ENCODE measurements around the gene EHD4.

The EHD4 gene

GRCh38 chr15:41957021-41957897 lies 15.1 kb downstream of the EHD4 start:
- DNase-seq (ENCODE audit: low read depth): no peak

- no peak for DNase-seq (ENCODE audit: low read depth)
Measured at GRCh38 chr15:41955807-41956525, 16.4 kb downstream of the EHD4 start.

DNA sequence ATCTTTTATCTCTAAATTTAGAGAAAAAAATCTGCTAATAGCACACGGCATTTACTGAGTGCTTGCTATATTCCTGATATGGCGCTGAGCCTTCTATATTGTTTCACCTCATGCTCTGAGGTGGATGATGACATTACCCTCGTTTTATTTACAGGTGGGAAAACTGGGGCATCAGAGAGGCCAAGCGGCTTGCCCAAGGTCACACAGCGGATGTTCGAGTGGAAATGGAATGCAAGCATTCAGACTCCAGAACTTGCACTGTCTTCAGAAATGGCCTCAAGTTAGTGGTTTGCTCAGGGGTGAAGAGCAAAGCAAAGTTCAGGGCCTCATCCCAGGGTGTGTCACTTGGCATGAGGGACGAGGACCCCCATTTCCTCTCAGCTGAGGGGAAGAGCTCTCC lies 17.3 kb downstream of the EHD4 start:
- DNase-seq (ENCODE audit: low read depth): no peak

- DNase-seq (ENCODE audit: low read depth): no peak
Measured at GRCh38 chr15:41954036-41954435, 18.3 kb downstream of the EHD4 start.

- no peak for DNase-seq (ENCODE audit: low read depth)
Measured at GRCh38 chr15:41952013-41952563, 20.3 kb downstream of the EHD4 start.

DNA sequence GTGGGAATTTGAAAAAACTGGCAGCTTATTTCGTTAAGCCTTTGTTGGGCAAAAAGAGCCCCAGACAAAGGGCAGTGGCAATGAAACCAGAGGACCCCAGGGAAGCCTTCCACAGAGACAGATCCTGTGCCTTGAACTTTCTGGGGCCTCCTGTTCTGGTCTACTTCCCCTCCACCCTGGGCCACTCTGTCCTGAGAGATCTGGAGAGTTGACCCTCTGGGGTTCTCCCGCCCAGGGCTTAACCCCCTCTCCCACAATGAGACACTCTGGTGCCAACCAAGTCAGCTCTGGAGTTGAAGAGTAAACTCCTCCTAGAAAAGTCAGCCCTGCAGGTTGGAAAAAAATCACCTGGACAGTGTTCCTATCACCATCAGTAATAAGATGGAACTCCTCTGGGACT lies 20.8 kb downstream of the EHD4 start:
- no peak for DNase-seq (ENCODE audit: low read depth)

- DNase-seq (ENCODE audit: low read depth): no peak
Measured at GRCh38 chr15:41950489-41950888, 21.9 kb downstream of the EHD4 start.

- DNase-seq (ENCODE audit: low read depth): no peak
Measured at GRCh38 chr15:41950127-41950483, 22.3 kb downstream of the EHD4 start.

DNA sequence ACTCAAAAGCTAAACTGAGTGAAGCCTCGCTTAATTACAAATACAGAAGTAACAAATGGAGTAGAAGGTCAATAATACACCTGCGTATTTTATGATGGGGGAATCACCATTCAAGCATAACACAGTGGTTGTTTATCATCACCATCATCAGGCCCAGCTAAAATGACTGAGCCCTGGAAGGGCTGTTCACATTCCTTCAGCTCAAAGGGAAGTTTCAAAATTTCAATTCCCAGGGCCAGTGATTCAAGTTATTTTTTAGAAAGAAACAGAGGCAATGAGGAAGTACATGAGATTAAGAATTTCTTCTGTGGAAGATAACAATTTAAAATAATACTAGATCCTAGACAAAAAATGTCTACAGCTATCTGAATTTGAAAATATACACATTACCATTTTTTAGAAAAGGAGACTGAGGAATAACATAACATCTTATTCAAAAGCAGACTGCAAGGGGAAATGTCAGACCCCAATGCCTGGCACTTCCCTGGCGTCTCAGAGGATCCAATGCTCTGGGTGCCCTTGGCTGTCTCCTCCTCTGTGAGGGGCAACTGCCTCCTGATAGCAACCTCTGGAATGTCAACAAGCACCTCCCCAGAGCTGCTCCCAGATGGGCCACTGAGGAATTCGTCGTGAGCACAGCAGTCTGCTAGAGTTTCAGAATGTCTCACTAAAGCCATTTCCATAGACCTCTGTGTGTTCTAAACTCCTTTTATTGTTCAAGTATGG lies 22.8 kb downstream of the EHD4 start:
- DNase-seq (ENCODE audit: low read depth): no peak

GRCh38 chr15:41948490-41948889 lies 23.9 kb downstream of the EHD4 start:
- peak; percentile 39 for DNase-seq (ENCODE audit: low read depth)

DNA sequence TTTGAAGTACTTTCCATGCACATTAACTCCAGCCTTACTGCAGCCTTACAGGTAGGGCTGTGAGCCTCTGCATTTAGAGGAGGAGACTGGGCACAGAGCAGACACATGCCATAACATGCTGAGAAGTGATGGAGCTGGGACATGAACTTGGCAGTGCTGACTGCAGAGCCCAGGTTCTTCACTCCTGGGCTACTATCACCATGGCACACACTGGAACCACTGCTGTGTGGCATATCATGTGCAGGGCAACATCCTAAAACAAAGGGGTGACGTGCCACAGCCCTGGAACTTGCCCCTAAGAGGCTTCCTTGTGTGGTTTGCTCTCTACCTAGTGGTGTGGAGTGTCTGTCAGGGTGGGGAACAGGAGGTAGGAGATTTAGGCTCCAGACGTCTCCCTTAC lies 25.4 kb downstream of the EHD4 start:
- no peak for DNase-seq (ENCODE audit: low read depth)

- no peak for DNase-seq (ENCODE audit: low read depth)
Measured at GRCh38 chr15:41945731-41946130, 26.6 kb downstream of the EHD4 start.

- no peak for DNase-seq (ENCODE audit: low read depth)
Measured at GRCh38 chr15:41945221-41945620, 27.1 kb downstream of the EHD4 start.

GRCh38 chr15:41944313-41944940 lies 27.9 kb downstream of the EHD4 start:
- peak; percentile 85 for DNase-seq (ENCODE audit: low read depth)

- DNase-seq (ENCODE audit: low read depth): no peak
Measured at GRCh38 chr15:41943543-41944312, 28.6 kb downstream of the EHD4 start.

DNA sequence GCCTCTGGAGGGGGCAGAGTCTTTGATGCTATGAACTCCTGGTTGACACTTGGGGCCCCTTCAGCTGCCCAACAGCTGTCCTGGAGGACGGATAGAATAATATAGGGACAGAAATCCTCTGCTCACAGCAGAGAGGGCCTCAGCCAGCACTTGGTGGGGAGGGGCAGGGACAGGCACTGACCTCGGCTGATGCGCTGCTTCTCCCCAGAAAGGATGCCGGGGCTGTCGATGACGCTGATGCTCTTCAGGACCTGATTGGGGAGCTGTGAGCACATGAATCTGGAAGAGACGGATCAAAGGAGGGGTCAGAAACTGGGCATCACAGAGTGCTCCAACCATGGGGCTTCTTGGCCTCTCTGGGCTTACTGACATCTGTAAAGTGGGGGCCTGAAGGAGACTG lies 29.5 kb downstream of the EHD4 start:
- no peak for DNase-seq (ENCODE audit: low read depth)

DNA sequence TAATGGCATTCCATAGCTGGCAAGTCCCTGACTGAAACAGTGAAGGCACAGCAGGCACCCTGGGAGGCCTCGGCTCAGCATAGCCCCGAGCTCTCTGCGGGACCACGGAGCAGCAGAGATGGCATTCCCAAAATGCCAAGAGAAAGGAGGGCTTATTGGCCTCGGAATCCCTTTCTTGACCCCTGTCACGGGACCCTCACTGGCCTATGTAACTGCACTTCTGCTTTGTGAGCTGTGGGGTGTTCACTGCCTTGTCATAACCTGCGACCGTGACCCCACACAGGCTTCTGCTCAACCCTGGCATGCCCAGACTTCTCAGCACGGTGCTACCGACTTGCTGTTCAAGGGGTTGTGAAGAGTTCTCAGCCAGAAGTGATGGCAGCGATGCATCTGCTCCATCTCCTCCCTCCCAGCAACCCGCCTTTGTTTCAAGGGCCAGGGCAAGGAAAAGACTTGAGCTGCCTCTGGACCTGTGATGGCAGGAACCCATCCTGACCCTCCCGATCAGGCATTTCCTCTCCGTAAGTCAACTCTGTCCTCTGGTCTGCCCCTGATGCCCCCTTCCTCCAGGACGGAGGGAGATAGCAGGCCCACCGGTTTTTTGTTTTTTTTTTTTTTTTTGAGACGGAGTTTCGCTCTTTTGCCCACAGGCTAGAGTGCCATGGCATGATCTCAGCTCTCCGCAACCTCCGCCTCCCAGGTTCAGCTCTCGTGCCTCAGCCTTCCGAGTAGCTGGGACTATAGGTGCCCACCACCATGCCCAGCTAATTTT lies 30.5 kb downstream of the EHD4 start:
- DNase-seq (ENCODE audit: low read depth): no peak

GRCh38 chr15:41940441-41940857 lies 31.9 kb downstream of the EHD4 start:
- DNase-seq (ENCODE audit: low read depth): peak; percentile 20

DNA sequence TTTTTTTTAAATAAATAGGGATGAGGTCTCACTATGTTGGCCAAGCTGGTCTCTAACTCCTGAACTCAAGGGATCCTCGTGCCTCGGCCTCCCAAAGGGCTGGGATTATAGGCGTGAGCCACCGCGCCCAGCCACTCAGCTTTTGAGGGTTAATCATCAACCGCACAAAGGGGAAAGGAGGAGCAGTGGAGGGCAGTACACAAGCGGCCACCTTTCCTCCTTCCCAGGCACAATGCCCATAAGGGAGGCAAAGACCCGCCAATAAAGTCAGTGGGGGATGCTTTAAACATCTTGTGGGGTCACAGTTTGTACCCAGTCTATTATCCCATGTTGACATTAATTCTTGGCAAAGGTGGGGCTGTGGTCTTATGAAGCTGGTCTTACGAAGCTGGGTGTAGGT lies 32.4 kb downstream of the EHD4 start:
- DNase-seq (ENCODE audit: low read depth): no peak

DNA sequence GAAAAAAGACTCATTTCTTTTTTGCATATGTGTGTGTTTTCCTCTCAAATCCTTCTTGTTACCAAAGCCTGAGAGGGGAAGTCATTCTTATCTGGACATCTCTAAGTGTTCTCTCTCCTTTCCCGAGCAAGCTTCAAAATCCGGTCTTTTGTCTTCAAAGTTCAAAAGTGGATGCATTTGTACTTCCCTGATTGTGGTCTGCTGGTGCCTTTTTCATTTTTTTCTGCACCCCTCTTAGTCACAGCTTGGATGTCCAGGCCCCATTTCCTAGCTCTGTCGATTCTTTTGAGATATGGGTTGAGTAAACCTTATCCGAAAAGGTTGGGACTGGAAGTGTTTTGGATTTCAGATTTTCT lies 34.8 kb downstream of the EHD4 start:
- DNase-seq (ENCODE audit: low read depth): no peak
